HCT116 (cell line): ENCODE results near the gene INSIG2. TPM values are rescaled to one million over a fixed set of nuclear protein-coding genes. Genes with fewer than 3 reads are reported as not detected.

Experiments
- ATAC-seq: fragments of 200-7000 bp; cut with Tn5 transposase; 2 replicates; pipeline ENCODE4 v1.9.1; 2020; ENCODE audit warnings: mild to moderate bottlenecking, moderate library complexity
- BruUV-seq: library from RNA; stranded (reverse); fragments of 400-500 nt; replicated peaks from 2 replicates; lab custom pipeline; 2021; lab: Mats Ljungman, UMichigan
- CTCF ChIA-PET: fragments of 300-600 bp; sonication (Branson Sonifier 250); formaldehyde crosslinking; loops from one replicate; lab custom pipeline; 2021; ENCODE audit warnings: antibody characterized with exemption; lab: Charles Lee
- POLR2A ChIA-PET: fragments of 300-600, 350-600 bp; sonication (Branson Sonifier 250); formaldehyde crosslinking; loops from one replicate; lab custom pipeline; 2021; ENCODE audit warnings: antibody characterized with exemption; lab: Charles Lee
- RAD21 ChIA-PET, 2 experiments: fragments of 300-600 bp; sonication (Branson Sonifier 250); formaldehyde crosslinking; loops; one replicate each; lab custom pipeline; 2023; ENCODE audit warnings: low total read pairs in 2 of 2; ENCODE audit not compliant: uncharacterized antibody in 2 of 2, unreplicated experiment in 2 of 2, low non-redundant PET in 1 of 2; lab: Charles Lee
- DNase-seq: peaks from one replicate; pipeline ENCODE4 v3.0.0-alpha.2; 2010; ENCODE audit warnings: low read depth, low spot score
- H2AFZ ChIP-seq: fragments of 200-600 bp; shearing (Covaris generic), sonication (generic); 2 replicates; pipeline ENCODE4 v1.6.1; 2017; ENCODE audit warnings: low read depth, mixed run types, mixed read lengths, antibody characterized with exemption, low read length; ENCODE audit not compliant: poor library complexity, severe bottlenecking
- H3K27ac ChIP-seq: 2 replicates; pipeline ENCODE4 v1.5.1; 2012; ENCODE audit warnings: low read depth, low read length
- H3K27me3 ChIP-seq: fragments of 200-600 bp; sonication (generic); 2 replicates; pipeline ENCODE4 v1.6.1; 2016; ENCODE audit warnings: mixed run types, low read length, mixed read lengths; ENCODE audit not compliant: insufficient read depth
- H3K36me3 ChIP-seq, 2 experiments: fragments of 200-500 bp in 1 of 2; fragments of 200-600 bp in 1 of 2; sonication (Bioruptor generic) in 1 of 2; sonication (generic) in 1 of 2; 2 replicates each; pipeline versions ENCODE4 v1.5.1 to v1.6.1; 2014 to 2016; ENCODE audit warnings: low read length in 2 of 2, inconsistent platforms in 1 of 2, mixed read lengths in 1 of 2, mixed run types in 1 of 2; ENCODE audit not compliant: insufficient read depth in 2 of 2, control insufficient read depth in 1 of 2
- H3K4me1 ChIP-seq, 2 experiments: fragments of 200-600 bp in 1 of 2; sonication (generic) in 1 of 2; 2 replicates each; pipeline versions ENCODE4 v1.5.1 to v1.6.1; 2012 to 2017; ENCODE audit warnings: low read length in 2 of 2, inconsistent platforms in 1 of 2, mild to moderate bottlenecking in 1 of 2, mixed read lengths in 1 of 2, mixed run types in 1 of 2, moderate library complexity in 1 of 2; ENCODE audit not compliant: insufficient read depth in 2 of 2, control insufficient read depth in 1 of 2
- H3K4me2 ChIP-seq: fragments of 200-600 bp; sonication (generic); 2 replicates; pipeline ENCODE4 v1.6.1; 2017; ENCODE audit warnings: mixed run types, low read length, mixed read lengths
- H3K4me3 ChIP-seq, 2 experiments: fragments of 200-600 bp in 1 of 2; sonication (generic) in 1 of 2; replicated peaks in 1 of 2; 2 replicates each; pipeline ENCODE4 v1.5.1; 2011 to 2016; ENCODE audit warnings: low read length in 2 of 2, control low read depth in 1 of 2, low read depth in 1 of 2, mild to moderate bottlenecking in 1 of 2, mixed read lengths in 1 of 2, mixed run types in 1 of 2
- H3K79me2 ChIP-seq: fragments of 200-600 bp; sonication (generic); 2 replicates; pipeline ENCODE4 v1.6.1; 2017; ENCODE audit warnings: mild to moderate bottlenecking, mixed run types, low read length, moderate library complexity, mixed read lengths; ENCODE audit not compliant: insufficient read depth
- H3K9ac ChIP-seq: fragments of 200-600 bp; sonication (generic); 2 replicates; pipeline ENCODE4 v1.6.1; 2016; ENCODE audit warnings: low read length, mixed read lengths
- H3K9me2 ChIP-seq: fragments of 200-600 bp; sonication (generic), shearing (Covaris generic); 2 replicates; pipeline ENCODE4 v1.6.1; 2017; ENCODE audit warnings: mixed run types, mild to moderate bottlenecking, moderate library complexity; ENCODE audit not compliant: insufficient read depth
- H3K9me3 ChIP-seq, 2 experiments: fragments of 200-500 bp in 1 of 2; fragments of 200-600 bp in 1 of 2; sonication (Bioruptor generic) in 1 of 2; sonication (generic) in 1 of 2; 2 replicates each; pipeline ENCODE4 v1.6.1; 2014 to 2017; ENCODE audit warnings: low read length in 2 of 2, mixed read lengths in 2 of 2, inconsistent platforms in 1 of 2, low read depth in 1 of 2, mild to moderate bottlenecking in 1 of 2, mixed run types in 1 of 2, moderate library complexity in 1 of 2; ENCODE audit not compliant: control insufficient read depth in 1 of 2, insufficient read depth in 1 of 2
- H4K20me1 ChIP-seq: fragments of 200-600 bp; sonication (generic), shearing (Covaris generic); 2 replicates; pipeline ENCODE4 v1.6.1; 2017; ENCODE audit warnings: mixed run types, mild to moderate bottlenecking, moderate library complexity; ENCODE audit not compliant: insufficient read depth
- ELF1 ChIP-seq: IDR thresholded peaks from 2 replicates; pipeline ENCODE4 v1.6.1; 2012; ENCODE audit warnings: low read depth, borderline replicate concordance
- EZH2 ChIP-seq: fragments of 200-600 bp; sonication (generic); IDR thresholded peaks from 2 replicates; pipeline ENCODE4 v1.6.1; 2017; ENCODE audit warnings: antibody characterized with exemption, mixed run types
- FOSL1 ChIP-seq: IDR thresholded peaks from 2 replicates; pipeline ENCODE4 v1.6.1; 2012; ENCODE audit warnings: low read depth
- JUND ChIP-seq: IDR thresholded peaks from 2 replicates; pipeline ENCODE4 v1.6.1; 2012
- POLR2A ChIP-seq: IDR thresholded peaks from 2 replicates; pipeline ENCODE4 v1.7.0; 2011; ENCODE audit warnings: borderline replicate concordance; ENCODE audit not compliant: insufficient read depth, insufficient read length; ENCODE audit errors: extremely low read depth
- RAD21 ChIP-seq: IDR thresholded peaks from 2 replicates; pipeline ENCODE4 v1.6.1; 2012; ENCODE audit warnings: low read depth, mild to moderate bottlenecking
- SIN3A ChIP-seq: IDR thresholded peaks from 2 replicates; pipeline ENCODE4 v1.6.1; 2012; ENCODE audit warnings: low read depth
- ZFX ChIP-seq: fragments of 450-650 bp; IDR thresholded peaks from 2 replicates; pipeline ENCODE4 v1.6.1; 2017
- intact Hi-C: fragments of 100-400 bp; cut with micrococcal nuclease; formaldehyde crosslinking; loops from 2 replicates; pipeline ENCODE4 v1.10.0; 2022
- total RNA-seq: library from RNA; stranded (reverse); gene quantifications from one replicate; pipeline ENCODE4 v1.2.1, GENCODE V29; 2021; ENCODE audit not compliant: unreplicated experiment
- TF ChIP-seq, protein P1 (sequence below): IDR thresholded peaks from 2 replicates; pipeline ENCODE4 v1.6.1; 2011; ENCODE audit warnings: mild to moderate bottlenecking, low read length, moderate library complexity; ENCODE audit not compliant: insufficient replicate concordance; ENCODE audit errors: extremely low read depth
- TF ChIP-seq, protein P2 (sequence below): IDR thresholded peaks from 2 replicates; pipeline ENCODE4 v1.6.1; 2012
- TF ChIP-seq, protein P3 (sequence below), 3 experiments: fragments of 200-600 bp in 1 of 3; sonication (generic) in 1 of 3; IDR thresholded peaks in 2 of 3; conservative IDR thresholded peaks in 1 of 3; 2 replicates each; pipeline ENCODE4 v1.5.1; 2012 to 2017; ENCODE audit warnings: low read depth in 2 of 3, low read length in 2 of 3, antibody characterized with exemption in 1 of 3, borderline replicate concordance in 1 of 3, control low read depth in 1 of 3, mild to moderate bottlenecking in 1 of 3, mixed read lengths in 1 of 3, mixed run types in 1 of 3, moderate library complexity in 1 of 3; ENCODE audit not compliant: insufficient read depth in 1 of 3

The INSIG2 gene
- total RNA-seq, 1 experiment from 2014 or later: 21.8 TPM

DNA sequence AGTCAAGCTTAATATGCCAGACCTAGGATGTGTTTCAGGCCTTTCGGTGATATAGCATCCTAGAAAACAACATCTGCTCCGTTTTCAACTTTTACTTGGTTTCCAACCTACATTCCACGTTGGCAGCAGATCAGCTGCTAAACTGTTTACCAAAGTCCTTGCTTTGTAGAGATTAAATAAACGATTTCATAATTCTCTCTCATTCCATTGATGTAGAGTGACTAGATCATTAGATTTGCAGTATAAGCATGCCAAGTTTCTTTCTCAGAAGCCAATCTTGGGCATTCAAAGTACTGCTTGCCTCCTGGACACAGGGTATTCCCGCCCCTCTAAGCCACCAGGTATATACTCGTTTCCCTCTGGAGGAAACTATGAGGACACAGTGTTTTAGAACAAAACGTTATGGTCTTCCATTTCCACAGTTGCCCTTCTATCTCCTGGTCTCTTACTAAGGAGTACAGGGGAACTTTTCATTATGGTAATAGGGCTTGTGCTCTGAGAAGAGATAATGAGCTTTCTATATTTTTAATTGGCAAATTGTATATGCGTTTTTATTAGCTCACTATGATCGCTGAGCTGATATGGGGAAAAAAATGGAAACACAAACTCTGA is 10.5 kb upstream of the INSIG2 start:
- intact Hi-C loops: no loop called here
- no peak overlapping the region for H3K9ac ChIP-seq
- no peaks in the 10 kb centered on the region for H3K36me3 ChIP-seq
- RAD21 ChIA-PET: no interaction called here
- no peaks in the 10 kb centered on the region for H3K4me1 ChIP-seq
- no peak for DNase-seq
- no TSS peak for BruUV-seq
- H3K79me2 ChIP-seq: no peaks in the 10 kb centered on the region
- no peaks in the 10 kb centered on the region for H3K9me2 ChIP-seq
- no peaks in the 10 kb centered on the region for H3K27me3 ChIP-seq
- no peak overlapping the region for H3K4me3 ChIP-seq
- no peaks in the 10 kb centered on the region for H3K9me3 ChIP-seq
- H4K20me1 ChIP-seq: no peaks in the 10 kb centered on the region
- no peak overlapping the region for H3K27ac ChIP-seq
- ATAC-seq: no peak
- no peak overlapping the region for H3K4me2 ChIP-seq
- POLR2A ChIA-PET: no interaction called here
- TF ChIP-seq EZH2: no peak
- CTCF ChIA-PET: no interaction called here
- H2AFZ ChIP-seq: no peak overlapping the region

DNA sequence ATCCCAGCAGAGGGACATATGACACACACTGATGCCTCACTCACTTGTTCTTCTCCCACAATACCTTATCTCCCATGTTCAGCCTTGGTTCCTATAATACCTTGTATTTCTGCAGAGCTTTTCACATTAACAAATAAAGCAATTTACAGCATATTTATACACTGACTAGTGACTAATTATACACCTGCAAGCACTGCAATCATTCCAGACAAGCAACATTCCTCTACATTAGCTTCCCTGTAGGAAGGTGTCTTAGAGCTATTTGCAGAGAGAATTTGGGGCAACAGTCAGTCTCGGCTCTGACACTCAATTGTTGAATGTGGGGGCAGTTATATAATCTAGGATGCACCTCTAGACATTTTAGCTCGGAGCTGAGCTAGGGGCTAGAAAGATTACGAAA is 9.5 kb upstream of the INSIG2 start:
- CTCF ChIA-PET: no interaction called here
- DNase-seq (no peak), ATAC-seq (no peak)
- no peaks in the 10 kb centered on the region for H3K9me3 ChIP-seq
- no peak overlapping the region for H2AFZ ChIP-seq
- H3K9me2 ChIP-seq: no peaks in the 10 kb centered on the region
- no peaks in the 10 kb centered on the region for H4K20me1 ChIP-seq
- RAD21 ChIA-PET: no interaction called here
- no peaks in the 10 kb centered on the region for H3K27me3 ChIP-seq
- no peaks in the 10 kb centered on the region for H3K36me3 ChIP-seq
- H3K9ac ChIP-seq: no peak overlapping the region
- H3K4me3 ChIP-seq: no peak overlapping the region
- no peaks in the 10 kb centered on the region for H3K79me2 ChIP-seq
- intact Hi-C loops: no loop called here
- no peaks in the 10 kb centered on the region for H3K4me1 ChIP-seq
- BruUV-seq: no TSS peak
- POLR2A ChIA-PET: interaction anchor here (0.9 kb wide), 1 partner anchor 9 kb away, joined by 5 read pairs; the partner anchor contains the start of gene INSIG2
- no peak overlapping the region for H3K4me2 ChIP-seq
- no peak overlapping the region for H3K27ac ChIP-seq
- TF ChIP-seq JUND (no peak), ZFX (no peak), POLR2A (no peak), ELF1 (no peak), SIN3A (no peak), FOSL1 (no peak), RAD21 (no peak)
- TF ChIP-seq, protein P1, sequence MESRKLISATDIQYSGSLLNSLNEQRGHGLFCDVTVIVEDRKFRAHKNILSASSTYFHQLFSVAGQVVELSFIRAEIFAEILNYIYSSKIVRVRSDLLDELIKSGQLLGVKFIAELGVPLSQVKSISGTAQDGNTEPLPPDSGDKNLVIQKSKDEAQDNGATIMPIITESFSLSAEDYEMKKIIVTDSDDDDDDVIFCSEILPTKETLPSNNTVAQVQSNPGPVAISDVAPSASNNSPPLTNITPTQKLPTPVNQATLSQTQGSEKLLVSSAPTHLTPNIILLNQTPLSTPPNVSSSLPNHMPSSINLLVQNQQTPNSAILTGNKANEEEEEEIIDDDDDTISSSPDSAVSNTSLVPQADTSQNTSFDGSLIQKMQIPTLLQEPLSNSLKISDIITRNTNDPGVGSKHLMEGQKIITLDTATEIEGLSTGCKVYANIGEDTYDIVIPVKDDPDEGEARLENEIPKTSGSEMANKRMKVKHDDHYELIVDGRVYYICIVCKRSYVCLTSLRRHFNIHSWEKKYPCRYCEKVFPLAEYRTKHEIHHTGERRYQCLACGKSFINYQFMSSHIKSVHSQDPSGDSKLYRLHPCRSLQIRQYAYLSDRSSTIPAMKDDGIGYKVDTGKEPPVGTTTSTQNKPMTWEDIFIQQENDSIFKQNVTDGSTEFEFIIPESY: no peak
- TF ChIP-seq, protein P2, sequence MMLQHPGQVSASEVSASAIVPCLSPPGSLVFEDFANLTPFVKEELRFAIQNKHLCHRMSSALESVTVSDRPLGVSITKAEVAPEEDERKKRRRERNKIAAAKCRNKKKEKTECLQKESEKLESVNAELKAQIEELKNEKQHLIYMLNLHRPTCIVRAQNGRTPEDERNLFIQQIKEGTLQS: no peak
- TF ChIP-seq, protein P3, sequence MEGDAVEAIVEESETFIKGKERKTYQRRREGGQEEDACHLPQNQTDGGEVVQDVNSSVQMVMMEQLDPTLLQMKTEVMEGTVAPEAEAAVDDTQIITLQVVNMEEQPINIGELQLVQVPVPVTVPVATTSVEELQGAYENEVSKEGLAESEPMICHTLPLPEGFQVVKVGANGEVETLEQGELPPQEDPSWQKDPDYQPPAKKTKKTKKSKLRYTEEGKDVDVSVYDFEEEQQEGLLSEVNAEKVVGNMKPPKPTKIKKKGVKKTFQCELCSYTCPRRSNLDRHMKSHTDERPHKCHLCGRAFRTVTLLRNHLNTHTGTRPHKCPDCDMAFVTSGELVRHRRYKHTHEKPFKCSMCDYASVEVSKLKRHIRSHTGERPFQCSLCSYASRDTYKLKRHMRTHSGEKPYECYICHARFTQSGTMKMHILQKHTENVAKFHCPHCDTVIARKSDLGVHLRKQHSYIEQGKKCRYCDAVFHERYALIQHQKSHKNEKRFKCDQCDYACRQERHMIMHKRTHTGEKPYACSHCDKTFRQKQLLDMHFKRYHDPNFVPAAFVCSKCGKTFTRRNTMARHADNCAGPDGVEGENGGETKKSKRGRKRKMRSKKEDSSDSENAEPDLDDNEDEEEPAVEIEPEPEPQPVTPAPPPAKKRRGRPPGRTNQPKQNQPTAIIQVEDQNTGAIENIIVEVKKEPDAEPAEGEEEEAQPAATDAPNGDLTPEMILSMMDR (IDR thresholded peaks at IDR 0.05 in 2 of 3, conservative IDR thresholded peaks at IDR 0.05 in 1 of 3; ENCODE audit: borderline replicate concordance in 1 of 3, insufficient read depth in 1 of 3, low read depth in 2 of 3, low read length in 2 of 3): no peak
